ENCODE results near the gene TMA7B.

GRCh38 chr22:39995393-39996252 lies 35.4 kb downstream of the TMA7B start:
- TF ChIP-seq CTCF (IDR thresholded peaks at IDR 0.05) (no peak), POLR2A (IDR thresholded peaks at IDR 0.05) (no peak)

Measured in Peyer's patch (tissue), 4 donors.